GM12873 (cell line): Measurements from ENCODE around the gene PRR9.
A peak's percentile ranks its signal among the peaks of the same experiment; 100 is the strongest.

Source experiments
- TF ChIP-seq, protein P1 (sequence below): IDR thresholded peaks from 2 replicates; pipeline ENCODE4 v1.5.1; 2012; ENCODE audit warnings: low read depth, mild to moderate bottlenecking, moderate library complexity, low read length, control low read depth; ENCODE audit not compliant: insufficient read depth; ENCODE audit errors: missing control alignments

The PRR9 gene

DNA sequence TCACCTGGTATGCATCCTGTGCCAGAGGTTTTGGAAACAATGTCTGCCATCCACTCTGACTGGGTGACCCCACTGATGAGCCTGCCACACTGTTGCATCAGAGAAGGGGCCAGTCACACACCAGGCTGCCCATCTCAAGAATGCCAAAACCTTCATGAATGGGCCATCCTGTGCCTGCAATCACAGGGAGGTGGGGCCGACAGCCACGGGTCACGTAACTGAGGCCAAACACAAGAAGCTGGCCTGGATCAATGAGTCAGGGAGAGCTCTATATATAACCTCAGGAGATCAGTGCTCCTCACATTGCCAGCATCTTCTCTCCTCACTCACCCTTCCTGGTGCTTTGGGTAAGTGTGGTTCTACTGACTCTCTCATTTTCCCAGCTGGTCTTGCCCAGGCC, 42.0 kb downstream of the PRR9 start, which contains the start of gene LORICRIN:
LORICRIN (plus strand) TSS at position 301 of the 400 bp plus-strand sequence. CDS start 1,263 bp downstream, outside the sequence.
- TF ChIP-seq, protein P1, sequence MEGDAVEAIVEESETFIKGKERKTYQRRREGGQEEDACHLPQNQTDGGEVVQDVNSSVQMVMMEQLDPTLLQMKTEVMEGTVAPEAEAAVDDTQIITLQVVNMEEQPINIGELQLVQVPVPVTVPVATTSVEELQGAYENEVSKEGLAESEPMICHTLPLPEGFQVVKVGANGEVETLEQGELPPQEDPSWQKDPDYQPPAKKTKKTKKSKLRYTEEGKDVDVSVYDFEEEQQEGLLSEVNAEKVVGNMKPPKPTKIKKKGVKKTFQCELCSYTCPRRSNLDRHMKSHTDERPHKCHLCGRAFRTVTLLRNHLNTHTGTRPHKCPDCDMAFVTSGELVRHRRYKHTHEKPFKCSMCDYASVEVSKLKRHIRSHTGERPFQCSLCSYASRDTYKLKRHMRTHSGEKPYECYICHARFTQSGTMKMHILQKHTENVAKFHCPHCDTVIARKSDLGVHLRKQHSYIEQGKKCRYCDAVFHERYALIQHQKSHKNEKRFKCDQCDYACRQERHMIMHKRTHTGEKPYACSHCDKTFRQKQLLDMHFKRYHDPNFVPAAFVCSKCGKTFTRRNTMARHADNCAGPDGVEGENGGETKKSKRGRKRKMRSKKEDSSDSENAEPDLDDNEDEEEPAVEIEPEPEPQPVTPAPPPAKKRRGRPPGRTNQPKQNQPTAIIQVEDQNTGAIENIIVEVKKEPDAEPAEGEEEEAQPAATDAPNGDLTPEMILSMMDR, result no peak

DNA sequence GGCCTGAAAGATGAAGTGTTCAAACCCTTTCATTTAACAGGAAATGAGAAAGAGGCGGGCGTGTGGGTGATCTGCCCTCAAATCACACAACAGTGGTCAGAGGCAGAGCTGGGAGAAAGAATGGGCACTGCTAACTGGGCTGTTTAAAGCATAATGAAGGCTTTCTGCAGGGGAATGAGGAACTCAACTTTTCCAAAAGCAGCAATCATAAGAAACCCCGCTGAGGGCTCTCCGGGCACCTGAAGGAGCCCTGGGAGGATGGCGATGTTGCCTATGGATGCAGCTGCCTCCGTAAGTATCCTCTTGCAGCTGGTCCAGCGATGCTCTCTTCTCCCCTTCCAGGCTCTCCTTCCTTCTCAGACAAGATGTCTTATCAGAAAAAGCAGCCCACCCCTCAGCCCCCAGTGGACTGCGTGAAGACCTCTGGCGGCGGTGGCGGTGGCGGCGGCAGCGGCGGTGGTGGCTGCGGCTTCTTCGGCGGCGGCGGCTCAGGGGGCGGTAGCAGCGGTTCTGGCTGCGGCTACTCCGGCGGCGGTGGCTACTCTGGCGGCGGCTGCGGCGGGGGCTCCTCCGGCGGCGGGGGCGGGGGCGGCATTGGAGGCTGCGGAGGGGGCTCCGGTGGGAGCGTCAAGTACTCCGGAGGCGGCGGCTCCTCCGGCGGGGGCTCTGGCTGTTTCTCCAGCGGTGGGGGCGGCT, 43.3 kb downstream of the PRR9 start:
- TF ChIP-seq, protein P1, result no peak

DNA sequence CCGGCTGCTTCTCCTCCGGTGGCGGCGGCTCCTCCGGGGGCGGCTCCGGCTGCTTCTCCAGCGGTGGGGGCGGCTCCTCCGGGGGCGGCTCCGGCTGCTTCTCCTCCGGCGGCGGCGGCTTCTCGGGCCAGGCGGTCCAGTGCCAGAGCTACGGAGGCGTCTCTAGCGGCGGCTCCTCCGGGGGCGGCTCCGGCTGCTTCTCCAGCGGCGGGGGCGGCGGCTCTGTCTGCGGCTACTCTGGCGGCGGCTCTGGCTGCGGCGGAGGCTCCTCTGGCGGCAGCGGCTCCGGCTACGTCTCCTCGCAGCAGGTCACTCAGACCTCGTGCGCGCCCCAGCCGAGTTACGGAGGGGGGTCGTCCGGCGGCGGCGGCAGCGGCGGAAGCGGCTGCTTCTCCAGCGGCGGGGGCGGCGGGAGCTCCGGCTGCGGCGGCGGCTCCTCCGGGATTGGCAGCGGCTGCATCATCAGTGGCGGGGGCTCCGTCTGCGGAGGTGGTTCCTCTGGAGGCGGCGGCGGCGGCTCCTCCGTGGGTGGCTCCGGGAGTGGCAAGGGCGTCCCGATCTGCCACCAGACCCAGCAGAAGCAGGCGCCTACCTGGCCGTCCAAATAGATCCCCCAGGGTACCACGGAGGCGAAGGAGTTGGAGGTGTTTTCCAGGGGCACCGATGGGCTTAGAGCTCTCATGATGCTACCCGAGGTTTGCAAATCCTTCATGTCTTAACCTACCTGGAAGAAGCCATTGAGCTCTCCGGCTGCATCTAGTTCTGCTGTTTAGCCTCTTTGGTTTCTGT, 44.1 kb downstream of the PRR9 start:
- TF ChIP-seq, protein P1, result no peak

DNA sequence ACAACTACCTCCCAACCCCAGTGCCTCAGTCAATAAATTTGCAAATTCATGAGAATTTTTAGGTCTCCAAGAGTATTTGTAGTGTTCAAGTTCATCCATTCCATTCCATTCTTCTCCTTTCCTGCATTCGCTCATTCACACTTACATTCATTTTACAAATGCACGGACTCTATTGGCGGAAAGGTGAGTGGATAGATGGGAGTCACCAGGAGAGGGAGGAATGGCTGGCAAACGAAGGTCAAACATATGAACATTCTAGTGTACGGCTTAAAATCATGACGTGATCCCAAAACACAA, 44.6 kb downstream of the PRR9 start:
- TF ChIP-seq, protein P1, result no peak

DNA sequence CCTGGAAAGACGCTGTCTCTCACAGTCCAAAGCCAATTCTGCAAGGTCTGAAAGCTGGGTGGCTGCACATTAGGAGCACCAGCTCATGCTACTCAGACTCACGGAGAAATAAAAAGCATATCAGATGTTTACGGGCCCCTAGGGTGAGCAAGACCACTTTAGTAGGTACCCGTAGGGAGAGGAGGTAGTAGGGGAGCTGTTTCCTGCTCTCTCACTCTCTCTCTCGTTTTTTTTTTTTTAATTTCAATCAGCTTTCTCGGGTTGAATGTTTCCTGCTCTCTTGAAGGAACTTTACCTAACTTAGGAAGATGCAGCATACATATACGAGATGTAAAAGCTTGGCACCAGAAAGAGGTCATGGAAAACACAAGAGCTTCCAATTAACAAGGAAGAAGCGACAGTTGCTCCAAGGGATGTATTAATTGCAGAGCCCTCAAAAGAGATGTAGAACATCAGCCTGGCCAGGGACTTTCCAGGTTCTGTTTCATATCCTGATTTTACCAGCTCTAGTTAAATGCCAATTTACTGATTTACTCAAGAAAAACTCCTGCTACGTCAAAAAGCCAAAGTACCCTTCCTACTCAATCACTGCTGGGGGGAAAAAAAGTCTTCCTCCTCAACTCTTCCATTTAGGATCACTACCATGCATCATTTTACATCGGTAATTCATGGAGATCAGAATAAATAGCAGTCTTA, 45.2 kb downstream of the PRR9 start:
- TF ChIP-seq, protein P1, result no peak

DNA sequence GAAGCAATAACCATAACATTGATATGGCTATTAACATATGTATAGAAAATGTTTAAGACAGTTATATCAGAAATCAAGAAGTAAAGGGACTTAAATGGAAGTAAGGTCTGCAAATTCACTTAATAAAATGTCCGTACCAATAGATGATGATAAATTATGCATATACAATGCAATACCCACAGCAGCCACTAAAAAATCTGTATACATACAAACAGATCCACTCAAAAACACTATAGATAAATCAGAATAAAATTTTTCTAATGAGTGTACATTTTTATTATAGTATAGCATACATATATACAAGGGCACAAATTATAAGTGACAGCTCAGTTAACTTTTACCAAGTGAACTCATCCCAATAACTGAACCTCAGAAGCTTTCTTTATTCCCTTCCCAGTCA, 48.1 kb downstream of the PRR9 start:
- TF ChIP-seq, protein P1, result peak; percentile 14
